GM18505 (cell line): ENCODE results near the gene PTPN14.
"Not testable (repeated sequence)": the region's sequence is repeated elsewhere in the genome, so short reads cannot be mapped to it uniquely, and the experiment has no call there.

Source experiments
- ATAC-seq: cut with Tn5 transposase; IDR thresholded peaks from one replicate; pipeline ENCODE4 v1.9.1; 2021; ENCODE audit not compliant: unreplicated experiment
- POLR2A ChIP-seq: IDR thresholded peaks from 4 replicates; pipeline ENCODE4 v1.6.1; 2011; ENCODE audit warnings: borderline replicate concordance; ENCODE audit not compliant: insufficient read depth, insufficient read length; ENCODE audit errors: extremely low read depth

The PTPN14 gene

GRCh38 chr1:214542275-214543199 lies 8.9 kb downstream of the PTPN14 start:
- no peak for ATAC-seq

DNA sequence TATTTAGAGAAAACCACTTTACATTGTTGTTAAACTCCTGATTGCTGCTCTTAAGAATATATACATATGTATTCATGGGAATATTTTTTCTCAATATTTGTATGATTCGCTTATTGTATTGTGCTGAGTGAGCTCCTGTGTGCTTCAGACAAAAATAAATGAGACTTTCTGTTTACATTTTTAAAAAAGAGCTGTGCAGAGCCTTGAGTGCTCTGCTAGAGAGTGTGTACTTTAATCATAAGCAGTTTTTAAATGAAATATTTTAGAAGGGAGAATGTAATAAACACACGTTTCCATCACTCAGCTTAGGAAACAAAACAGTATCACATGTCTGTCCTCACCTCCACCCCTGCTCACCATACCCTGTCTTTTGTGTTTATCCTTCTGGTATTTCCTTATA lies 9.7 kb downstream of the PTPN14 start:
- no peak for ATAC-seq
- no peak for TF ChIP-seq POLR2A

More at GRCh38 chr1:214542275-214543199, 8.9 kb downstream of the PTPN14 start:
- no peak for TF ChIP-seq POLR2A

- ATAC-seq, result no peak
- TF ChIP-seq POLR2A, result no peak
These were observed 10.2 kb downstream of the PTPN14 start for GRCh38 chr1:214541206-214541605.

GRCh38 chr1:214540324-214540723 lies 11.1 kb downstream of the PTPN14 start:
- no peak for TF ChIP-seq POLR2A
- ATAC-seq, result no peak

GRCh38 chr1:214538496-214538895 lies 12.9 kb downstream of the PTPN14 start:
- TF ChIP-seq POLR2A, result no peak
- ATAC-seq, result no peak

GRCh38 chr1:214537872-214538473 lies 13.4 kb downstream of the PTPN14 start:
- TF ChIP-seq POLR2A, result no peak
- ATAC-seq, result no peak

DNA sequence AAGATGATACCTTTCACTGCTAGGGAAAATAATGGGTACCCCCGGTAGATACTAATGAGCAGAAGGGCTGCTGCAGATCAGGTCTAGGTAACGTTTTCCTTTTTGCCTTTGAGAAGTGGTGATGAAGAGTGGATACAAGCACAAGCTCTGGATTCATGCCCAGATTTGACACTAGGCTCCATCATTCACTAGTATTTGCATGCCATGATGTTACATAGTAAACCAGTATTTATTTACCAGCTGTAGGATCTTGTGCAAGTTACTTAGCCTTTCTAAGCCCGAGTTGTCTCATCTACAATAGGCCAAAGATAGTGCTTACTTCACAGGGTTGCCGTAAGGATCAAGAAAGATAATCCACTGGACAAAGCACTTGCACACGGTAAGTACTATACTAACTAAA lies 14.2 kb downstream of the PTPN14 start:
- no peak for ATAC-seq
- no peak for TF ChIP-seq POLR2A

DNA sequence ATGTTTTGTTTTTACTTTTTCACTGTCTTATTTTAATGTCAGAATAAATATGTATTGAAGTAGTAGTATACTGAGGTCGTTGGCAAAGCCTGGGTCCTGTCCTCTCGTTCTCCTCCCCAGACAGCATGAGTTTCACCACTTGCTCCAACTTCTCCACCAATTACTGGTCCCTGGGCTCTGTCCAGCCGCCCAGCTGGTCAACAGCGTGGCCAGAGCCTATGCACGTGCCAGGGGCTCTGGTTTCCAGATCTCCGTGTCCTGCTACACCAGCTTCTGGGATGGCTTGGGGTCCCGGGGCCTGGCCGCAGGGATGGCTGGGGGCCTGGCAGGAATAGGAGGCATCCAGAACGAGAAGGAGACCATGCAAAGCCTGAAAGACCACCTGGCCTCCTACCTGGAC lies 19.3 kb downstream of the PTPN14 start:
- TF ChIP-seq POLR2A, result no peak
- ATAC-seq, result no peak

- ATAC-seq, result peak; percentile 52
- no peak for TF ChIP-seq POLR2A
These were observed 25.8 kb downstream of the PTPN14 start for GRCh38 chr1:214525535-214526019.

GRCh38 chr1:214524824-214525223 lies 26.6 kb downstream of the PTPN14 start:
- TF ChIP-seq POLR2A, result no peak
- no peak for ATAC-seq

DNA sequence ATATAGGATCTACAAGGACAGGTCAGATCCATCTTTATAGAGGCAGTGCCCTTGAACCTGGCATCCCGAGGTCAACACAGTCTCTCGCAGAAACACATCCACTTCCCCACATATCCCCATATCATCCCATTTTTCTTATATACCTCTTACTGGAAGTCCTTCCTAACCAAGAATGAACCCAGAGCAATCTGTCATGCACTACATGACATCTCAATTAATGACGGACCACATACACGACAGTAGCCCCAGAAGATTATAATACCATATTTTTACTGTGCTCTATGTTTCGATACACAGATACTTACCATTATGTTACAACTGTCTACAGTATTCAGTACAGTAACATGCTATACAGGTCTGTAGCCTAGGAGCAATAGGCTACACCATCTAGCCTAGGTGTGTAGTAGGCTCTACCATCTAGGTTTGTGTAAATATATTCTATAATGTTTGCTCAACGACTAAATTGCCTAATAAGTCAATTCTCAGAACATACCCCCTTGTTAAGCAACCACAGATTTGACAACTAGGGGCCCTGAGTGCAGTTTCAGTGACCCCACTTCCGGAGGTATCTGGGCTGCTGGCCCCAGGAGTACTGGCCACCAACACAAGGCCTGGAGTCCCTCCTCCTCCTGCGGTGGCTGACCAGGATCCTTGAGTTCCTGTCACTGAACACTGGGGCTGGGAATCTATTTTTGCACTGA lies 28.1 kb downstream of the PTPN14 start:
- ATAC-seq, result no peak
- TF ChIP-seq POLR2A, result no peak

GRCh38 chr1:214521458-214521857 lies 29.9 kb downstream of the PTPN14 start:
- ATAC-seq, result not testable (repeated sequence)

DNA sequence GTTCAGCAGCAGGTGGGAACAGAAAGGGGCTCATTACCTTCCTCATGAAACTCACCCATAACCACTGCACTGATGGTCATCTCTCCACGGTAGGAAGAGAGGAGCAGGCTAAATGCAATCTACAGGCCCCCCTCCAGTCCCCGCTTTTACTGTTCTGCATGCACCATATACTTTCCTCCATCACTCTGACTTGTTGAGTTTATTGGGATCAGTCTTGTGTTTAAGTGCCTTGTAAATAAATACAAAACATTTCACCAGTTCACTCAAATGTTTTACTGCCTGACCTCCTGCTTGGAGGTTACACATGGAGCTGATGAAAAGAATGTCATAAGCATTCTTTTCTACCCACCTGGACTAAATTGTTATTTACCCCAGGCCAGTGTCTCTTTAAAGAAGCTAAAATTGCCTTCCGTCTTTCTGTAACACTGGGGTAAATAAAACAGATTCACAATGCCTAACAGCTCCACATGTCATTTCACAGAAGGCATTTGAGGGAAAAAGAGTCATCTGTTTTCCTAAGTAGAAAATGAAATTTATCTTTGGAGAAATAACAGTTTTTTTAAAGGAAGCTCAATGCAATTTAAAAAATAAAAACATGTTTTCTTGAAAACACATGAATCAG lies 30.7 kb downstream of the PTPN14 start:
- ATAC-seq, result no peak
- no peak for TF ChIP-seq POLR2A
